A172 (cell line): Measurements from ENCODE around the gene DAAM1. TPM values are rescaled to one million over a fixed set of nuclear protein-coding genes. Genes with fewer than 3 reads are reported as not detected.

Experiments used
- DNase-seq: peaks from one replicate; pipeline ENCODE4 v3.0.0-alpha.2; 2015; ENCODE audit warnings: low spot score
- total RNA-seq: library from RNA; depleted of rRNA; stranded (reverse); fragments of >200 nt; shearing (Covaris generic); gene quantifications from 2 replicates; pipeline ENCODE4 v1.2.3, GENCODE V29; 2014; rRNA removed

The DAAM1 gene
- total RNA-seq, result 2.8 and 2.9 TPM in 2 replicates

DNA sequence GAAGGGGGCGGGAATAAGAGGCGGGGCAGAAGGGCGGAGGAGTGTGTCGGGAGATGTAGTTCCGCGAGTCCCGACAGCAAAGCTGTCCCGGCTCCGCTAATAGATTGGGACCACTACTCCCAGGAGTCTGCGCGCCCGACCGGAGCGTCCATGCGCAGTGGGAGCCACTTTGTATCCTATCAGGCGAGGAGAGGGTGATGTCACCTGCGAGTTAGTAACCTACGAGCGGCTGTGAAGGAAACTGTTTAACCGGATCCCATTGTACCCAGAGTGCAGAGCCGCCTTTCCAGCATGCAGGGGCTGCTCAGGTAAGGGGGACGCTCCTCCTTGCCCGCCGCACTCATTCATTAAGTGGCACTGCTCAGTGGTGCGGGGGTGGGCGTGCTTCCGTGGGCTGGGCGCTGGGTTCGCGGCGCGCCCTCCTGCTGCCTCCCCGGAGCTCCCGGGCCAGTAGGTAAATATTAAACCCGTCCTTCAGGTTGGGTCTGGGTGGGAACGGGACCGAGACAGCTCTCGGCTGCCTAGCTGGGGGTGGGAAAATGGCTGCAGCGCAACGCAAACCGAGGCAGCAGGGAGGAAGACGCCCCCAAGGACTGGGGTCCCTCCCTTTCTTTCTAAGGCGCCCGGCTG lies at the start of gene DAAM1:
TSS of gene DAAM1 (plus strand) at position 207 of the 630 bp plus-strand sequence. CDS start 74,811 bp downstream, outside the sequence.
- peak; percentile 92 for DNase-seq

DNA sequence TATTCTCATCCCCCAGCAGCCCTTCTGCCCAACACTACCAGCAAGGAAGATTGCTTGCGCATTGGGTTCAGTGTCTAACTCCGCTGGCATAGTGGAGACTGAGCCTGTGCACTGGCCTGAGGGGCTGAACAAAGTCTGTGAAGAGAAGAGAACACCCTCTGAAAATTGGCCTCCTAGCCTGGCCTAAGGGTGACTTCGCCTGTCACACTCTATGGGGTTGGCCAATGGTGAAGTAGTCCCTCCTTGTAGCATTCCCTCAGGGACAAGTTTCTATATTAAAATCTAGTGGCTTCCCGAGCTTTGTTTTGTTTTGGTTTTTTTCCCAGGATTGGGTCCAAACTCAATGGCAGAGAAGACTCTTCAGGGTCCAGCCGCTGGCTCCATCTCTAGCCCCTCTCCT lies 49.1 kb upstream of the DAAM1 start:
- DNase-seq, result no peak

DNA sequence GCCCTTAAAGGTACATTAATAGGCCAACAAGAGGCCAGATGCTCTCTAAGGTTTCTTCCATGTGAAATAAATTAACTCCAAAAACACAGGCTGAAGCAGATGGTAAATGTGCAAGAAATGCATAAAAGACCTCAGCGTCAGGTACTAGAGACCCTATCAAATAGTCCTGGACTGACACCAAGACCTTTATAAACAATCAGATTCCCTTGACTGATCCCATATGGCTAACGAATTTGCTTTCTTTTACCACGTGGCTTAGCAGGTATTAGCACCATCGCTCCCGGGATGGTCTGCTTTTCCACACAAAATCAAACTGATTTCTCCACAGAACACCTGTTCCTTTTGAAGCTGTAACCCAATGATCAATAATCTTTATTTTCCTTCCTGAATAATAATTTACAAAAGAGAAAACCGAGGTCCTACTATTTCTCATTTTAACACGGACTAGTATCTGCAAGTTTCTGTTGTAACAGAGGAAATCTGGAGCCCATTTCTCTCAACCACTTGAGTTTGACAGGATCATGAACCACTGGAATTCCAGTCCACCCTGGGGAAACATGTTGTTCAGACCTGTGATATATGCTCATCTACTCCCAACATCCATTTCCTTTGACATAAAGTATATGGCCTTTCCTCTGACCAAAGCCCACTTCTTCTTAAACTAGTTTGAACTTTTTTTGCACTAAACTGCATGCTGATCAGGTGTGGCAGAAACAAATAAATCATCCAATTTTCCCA lies 48.2 kb upstream of the DAAM1 start:
- no peak for DNase-seq

DNA sequence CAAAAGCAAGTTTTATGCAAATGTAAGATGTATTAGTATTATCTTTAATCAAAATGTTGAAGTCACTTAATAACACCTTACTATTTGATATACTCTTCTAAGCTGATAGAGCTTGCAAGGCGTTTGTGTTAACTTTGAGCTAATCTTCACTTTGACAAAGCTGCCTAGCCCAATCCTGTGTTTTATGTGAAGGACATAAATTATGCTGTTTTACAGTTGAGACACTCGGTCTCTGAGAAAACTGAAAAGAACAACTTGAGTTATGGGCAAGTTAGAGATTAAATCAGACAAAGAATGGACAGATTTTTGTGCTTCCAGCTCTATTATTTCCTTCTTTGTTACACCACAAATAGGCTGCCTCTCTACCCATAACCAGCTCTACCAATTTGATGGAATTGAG lies 42.0 kb upstream of the DAAM1 start:
- no peak for DNase-seq

DNA sequence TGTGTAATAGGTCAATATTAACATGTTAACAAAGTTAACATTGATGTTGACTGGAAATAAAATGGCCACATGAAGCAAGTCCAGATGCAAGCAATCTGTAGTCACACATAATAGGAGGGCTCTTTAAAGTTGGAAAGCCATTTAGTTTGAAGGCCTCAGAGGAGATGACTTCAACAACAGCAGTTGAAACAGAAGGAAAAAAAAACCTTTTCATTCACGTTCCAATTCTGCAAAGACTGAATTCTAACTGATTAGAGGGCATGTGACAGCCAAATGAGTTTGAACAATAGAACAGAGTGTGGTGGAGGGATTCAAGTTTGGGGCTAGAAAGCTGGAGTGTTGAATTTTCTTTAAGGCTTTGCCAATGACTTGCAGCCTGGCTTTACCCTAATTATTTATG lies 41.5 kb upstream of the DAAM1 start:
- DNase-seq, result no peak

DNA sequence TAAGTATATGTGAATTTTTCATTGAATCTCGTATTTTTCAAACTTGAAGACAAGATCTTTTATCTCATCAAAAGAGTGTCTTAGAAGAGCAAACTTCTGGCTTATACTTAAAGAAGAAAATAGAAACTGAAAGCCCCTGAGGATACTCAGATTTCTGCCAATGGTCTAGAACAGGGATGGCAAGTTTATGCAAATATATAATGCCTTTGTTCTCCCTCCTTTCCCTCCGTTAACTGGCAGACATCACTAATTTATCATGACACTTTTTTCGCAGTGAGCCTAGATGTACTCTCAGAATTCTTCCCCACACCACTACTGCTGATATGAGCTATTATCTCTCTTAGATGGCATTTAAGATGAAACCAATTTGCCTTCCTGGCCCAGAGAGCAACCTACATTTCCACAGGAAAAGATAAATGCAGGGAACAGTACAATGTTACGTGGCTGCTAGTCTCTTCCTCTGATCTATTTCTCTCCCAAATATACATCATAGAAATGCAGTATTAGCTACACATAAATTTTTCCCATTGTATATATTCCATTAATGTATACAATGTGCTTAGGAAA lies 40.0 kb upstream of the DAAM1 start:
- DNase-seq, result no peak

DNA sequence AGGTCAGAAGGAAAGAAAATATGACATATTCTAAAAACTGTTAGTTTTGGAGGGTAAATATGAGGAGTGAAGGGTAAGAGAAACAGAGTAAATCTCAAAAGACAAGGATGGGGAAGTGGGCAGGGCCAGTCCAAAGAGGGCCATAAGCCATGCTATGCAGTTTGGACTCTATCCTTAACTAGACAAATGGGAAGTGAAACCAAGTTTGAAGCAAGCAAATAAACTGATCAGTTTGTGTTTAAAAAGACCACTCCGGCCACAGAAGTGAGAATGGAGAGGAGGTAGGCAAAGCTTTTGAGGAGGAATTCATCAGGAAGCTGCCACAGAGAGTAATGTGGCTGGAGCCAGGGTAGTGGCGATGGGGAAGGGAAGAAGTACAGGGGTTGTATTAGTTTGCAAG lies 37.5 kb upstream of the DAAM1 start:
- DNase-seq, result no peak

DNA sequence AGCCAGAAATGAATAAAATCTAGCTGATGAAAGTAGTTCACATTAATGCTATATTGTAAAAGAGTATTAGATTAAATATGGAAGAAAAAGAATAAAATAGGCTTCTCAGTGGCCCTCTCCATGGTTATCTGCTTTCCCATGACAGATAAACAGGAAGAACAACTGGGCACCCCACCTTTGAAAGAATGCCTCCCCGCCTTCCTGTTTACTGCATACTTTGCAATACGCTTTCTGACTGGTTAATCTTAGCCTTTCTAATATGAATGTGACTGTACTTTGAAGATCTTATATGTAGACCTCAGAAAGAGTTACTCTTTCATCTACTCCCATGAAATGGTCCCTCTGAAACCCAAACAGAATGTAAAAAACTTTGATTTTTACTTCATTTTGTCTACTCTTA lies 34.1 kb upstream of the DAAM1 start:
- no peak for DNase-seq

DNA sequence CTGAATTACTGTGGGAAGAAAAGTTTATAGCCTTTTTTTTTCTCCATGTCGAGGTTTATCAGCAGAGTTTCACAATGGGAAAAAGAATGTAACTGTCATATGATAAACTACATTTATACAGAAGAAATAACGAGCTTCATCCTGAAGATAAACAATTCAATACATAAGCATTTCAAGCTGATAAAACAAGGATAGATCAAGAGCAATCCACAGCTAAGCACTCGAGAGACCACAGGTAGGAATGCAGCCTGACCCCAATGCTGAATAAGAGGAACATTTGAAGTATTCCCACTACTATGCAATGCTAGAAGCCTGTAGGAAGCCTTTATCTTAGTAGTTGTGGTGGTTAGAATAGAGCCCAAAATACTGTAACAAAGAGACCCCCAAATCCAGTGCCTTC lies 32.6 kb upstream of the DAAM1 start:
- DNase-seq, result no peak

DNA sequence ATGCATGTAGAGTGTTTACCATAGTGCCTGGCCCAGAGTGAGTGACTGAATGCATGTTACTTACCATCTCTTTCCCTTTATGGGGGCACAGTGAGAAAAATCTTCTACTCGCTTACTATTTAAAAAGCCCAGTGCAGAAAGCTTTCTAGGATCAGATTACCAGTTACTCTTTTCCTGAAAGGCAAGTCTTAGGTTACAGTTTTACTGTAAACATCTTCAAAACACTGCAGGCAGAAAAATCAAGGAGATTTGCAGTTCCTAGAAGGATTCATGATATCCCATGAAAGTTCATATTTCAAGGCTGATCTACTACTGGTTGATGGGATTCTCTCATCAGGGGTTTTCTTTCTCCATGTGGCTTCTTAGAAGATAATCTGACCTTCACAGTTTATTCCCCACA lies 29.3 kb upstream of the DAAM1 start:
- no peak for DNase-seq

DNA sequence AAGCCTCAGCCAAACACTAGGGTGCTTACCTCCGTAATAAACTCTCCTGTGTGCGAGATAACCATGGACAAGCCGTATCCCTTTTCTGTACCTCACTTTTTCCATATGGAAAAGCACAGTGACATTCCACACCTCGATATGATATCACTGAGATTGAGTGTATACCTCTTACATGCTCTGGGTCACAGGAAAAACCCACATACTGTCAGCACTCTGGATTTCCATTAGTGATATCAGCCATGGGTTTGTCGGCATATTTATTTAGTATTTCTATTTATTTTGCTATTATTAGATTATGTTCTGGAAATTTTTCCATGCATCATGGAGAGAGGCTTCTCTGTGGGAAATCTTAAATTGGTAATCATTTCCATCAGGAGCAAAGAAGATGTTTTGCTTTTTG lies 28.0 kb upstream of the DAAM1 start:
- no peak for DNase-seq

DNA sequence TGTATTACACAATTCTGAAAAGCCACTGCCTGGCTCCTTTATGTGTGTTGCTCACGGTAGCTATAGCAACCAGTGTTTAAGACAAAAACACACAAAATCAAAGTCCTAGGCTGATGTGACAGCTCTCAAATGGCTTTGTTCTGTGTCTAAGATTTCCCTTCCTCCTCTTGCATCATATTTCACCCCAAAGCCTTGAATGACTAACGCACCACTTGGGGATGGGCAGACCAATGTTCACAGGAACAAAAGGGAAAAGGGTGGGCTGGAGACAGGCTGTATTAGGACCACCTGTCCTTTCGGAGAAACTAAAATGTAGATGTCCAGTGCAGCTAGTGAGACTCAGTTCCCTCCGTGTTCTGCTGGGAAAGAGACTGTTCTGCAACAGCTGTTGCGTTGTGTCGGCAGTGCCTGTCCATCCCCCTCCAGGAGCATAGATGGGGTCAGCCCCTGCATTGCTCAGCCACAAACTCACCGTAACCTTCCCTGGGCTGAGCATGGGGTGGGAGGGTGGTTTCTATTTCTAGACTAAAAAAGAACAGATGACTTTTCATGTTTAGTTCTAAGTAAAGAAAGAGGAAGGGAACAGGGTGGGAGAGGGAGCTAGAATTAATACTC lies 26.8 kb upstream of the DAAM1 start:
- DNase-seq, result no peak

DNA sequence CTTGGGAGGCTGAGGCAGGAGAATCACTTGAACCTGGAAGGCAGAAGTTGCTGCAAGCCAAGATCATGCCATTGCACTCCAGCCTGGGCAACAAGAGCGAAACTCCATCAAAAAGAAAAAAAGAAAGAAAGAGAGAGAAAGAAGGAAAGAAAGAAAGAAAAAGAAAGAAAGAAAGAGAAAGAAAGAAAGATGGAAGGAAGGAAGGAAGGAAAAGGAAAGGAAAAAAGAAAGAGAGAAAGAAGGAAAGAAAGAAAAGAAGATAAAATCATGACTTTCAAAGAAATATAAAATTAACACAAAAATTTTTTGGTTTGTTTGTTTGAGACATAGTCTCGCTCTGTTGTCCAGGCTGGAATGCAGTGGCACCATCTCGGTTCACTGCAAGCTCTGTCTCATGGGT lies 22.2 kb upstream of the DAAM1 start:
- no peak for DNase-seq

DNA sequence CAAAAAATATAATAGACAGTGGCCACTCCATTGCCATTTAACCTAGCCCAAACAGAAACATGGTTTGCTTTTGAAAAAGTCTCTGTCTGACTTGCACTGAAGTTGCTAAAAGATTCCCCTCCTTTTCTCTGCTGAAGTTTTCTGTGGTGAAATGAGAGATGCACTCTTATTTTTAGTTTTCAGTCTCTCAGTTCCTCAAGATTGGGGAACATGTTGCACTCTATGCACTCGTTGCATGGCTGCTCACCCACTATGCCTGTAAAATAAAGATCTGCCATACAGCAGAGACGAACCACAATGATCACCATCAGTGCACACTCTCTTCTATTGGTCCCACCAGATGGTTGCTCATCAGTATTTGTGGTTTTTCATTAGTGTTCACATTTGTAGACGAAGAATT lies 13.1 kb upstream of the DAAM1 start:
- no peak for DNase-seq

DNA sequence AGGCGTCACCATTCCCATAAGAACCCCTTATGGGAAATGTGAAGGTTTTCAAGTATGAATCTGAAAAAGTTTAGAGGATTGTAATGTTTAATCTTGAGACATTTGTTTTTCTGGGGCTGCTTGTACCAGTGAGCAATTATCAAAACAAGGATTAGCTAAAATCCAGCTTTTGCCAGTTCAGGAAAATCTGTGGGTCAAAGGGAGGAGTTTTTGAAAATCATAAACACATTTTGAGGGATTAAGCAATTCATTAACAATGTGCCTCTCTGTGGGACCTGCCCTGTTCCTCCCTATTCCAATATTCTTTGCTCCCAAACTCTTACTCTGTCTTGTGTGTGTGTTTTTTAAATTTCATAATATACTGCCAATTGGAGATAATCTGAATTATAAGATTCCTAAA lies 11.7 kb upstream of the DAAM1 start:
- DNase-seq, result no peak

DNA sequence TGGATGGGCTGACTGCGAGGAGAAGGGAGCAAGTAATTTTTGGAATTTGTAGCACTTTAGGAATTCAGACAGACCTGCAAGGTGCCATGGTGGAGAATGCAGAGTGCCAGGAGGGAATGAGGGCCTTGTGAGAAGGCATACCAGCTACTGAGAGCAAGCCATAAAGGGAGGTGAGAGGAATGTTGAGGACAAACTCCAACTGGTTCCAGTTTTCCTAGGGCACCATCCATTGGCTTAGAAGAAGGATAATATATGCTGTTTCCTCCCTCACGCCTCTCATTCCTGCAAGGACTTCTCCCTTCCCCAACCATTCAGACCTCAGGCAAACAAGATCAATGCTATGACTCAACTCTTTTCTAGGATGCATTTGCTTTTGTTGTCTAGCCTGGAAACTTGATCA lies 11.2 kb upstream of the DAAM1 start:
- no peak for DNase-seq

DNA sequence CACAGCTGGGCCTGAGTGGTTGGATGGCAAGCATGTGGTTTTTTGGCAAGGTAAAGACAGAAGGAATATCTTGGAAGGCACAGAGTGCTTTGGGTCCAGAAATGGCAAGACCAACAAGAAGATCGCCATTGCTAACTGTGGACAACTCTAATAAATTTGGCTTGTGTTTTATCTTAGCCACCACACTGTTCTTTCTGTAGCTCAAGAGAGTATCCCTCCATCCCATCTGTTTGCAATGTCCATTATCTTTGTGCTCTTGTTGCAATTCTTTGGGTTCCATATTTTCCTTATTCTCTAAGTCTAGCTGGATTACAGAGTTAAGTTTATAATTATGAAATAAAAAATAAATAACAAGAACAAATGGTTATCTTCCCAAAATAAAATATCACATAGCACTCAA lies 6.7 kb upstream of the DAAM1 start:
- no peak for DNase-seq

DNA sequence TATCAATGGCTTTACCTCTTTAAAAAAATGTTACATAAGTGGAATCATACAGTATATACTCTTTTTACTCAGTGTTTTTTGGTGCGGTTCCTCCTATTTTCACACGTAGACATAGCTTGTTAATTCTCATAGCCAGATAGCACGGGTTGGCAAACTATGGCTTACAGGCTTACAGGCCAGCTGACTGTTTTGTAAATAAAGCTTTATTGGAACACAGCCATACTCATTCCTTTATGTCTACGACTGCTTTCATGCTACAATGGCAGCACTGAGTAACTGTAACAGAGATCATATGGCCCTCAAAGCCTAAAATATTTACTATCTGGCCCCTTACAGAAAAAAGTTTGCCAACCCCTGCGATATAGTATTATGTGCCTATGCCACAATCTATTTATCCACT lies 5.8 kb upstream of the DAAM1 start:
- DNase-seq, result no peak

DNA sequence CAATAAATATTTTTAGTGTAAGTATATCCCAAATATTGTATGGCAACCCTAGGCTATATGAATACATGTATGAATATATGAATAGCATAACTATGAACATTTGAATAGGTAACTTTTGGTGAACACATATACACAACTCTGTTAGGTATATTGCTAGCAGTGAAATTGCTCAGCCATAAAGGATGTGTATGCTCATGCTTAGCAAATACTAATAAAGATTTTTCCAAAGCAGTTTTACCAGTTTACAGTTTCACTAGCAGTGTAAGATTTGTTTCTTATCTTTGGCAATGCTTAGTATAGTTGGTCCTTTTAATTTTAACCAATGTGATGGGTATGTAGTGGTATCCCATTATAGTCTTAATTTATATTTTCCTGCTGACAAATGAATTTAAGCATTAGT lies 5.3 kb upstream of the DAAM1 start:
- no peak for DNase-seq

DNA sequence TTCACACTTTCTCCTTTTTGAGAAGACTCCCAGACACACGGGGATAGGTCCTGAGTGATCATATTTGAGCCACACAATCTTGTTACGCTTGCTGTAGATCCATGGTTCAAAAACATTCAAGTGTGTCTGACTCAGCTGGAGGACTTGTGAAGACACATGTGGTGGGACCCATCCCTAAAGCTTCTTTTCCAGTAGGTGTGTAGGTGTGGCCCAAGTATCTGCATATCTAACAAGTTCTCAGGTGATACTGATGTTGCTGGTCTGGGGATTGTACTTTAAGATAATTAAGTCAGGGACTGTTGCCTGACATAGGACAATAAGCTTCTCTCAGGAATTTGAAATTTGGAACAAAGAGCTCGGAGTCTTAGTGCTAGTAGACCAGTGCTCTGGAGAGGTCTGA lies 4.1 kb upstream of the DAAM1 start:
- DNase-seq, result no peak

DNA sequence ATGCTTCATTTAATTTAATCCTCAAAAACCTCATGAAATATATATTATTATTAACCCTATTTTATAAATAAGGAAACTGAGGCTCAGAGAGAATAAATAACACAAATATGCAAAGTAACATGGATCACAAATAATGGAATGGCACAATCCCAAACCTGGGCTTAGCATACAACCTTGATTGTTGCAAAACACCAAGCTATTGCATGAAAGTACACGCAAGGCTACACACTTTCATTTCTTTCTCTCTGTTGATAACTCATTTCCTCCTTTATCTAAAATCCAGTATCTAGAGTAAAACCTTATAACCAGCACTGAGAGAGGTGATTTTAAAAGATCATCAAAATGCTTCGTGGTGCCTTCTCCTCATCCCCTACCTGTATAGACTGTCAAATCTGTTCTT lies 2.8 kb upstream of the DAAM1 start:
- DNase-seq, result no peak

DNA sequence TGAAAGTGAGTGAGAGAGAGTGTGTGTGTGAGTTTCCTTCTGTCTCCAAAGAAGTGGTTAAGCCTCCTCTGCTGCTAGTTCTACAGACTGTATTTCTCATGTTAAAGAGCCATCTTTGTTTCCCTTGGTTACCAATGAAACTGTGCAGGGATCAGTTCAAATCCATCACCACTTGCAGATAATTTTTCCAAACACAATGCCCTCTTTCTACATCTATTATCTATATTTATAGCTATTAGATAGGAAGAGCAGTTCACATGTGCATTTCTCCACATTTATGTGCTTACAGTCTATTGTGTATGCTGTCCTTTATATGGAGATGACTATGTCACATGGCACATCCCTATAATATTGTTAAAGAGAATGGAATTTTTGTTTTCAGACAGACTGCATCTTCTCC lies 2.2 kb upstream of the DAAM1 start:
- no peak for DNase-seq

DNA sequence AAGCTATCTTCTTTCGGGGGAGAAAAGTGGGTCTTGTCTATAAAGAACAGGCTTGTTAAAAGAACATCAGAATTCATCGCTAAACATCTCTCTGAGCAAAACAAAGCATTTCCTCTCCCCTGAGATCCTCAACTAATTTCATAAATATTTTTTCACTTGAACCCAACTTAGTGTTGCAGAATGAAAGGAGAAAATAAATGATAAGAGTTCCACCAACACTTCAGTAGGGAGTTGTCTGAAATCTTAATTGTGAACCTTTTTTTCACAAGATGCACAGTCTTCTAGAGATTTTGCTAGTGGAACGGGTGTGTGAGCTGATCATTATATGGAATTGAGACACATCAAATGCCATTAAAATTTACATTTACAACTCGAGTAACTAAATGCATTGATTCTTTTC lies 1.3 kb upstream of the DAAM1 start:
- no peak for DNase-seq
